Stimulated activated CD8-positive, alpha-beta memory T cell treated with anti-CD3 and anti-CD28 coated beads, Interleukin-12 subunit alpha, Interleukin-12 subunit beta, amount 100 ng/mL, for 1 hour (primary cell): ENCODE measurements around the gene TLR6.
"Not testable (repeated sequence)": the region's sequence is repeated elsewhere in the genome, so short reads cannot be mapped to it uniquely, and the experiment has no call there.

Experiments used
- DNase-seq: peaks from one replicate; pipeline ENCODE4 v3.0.0-alpha.2; 2020; ENCODE audit warnings: low read depth

TLR6 gene

DNA sequence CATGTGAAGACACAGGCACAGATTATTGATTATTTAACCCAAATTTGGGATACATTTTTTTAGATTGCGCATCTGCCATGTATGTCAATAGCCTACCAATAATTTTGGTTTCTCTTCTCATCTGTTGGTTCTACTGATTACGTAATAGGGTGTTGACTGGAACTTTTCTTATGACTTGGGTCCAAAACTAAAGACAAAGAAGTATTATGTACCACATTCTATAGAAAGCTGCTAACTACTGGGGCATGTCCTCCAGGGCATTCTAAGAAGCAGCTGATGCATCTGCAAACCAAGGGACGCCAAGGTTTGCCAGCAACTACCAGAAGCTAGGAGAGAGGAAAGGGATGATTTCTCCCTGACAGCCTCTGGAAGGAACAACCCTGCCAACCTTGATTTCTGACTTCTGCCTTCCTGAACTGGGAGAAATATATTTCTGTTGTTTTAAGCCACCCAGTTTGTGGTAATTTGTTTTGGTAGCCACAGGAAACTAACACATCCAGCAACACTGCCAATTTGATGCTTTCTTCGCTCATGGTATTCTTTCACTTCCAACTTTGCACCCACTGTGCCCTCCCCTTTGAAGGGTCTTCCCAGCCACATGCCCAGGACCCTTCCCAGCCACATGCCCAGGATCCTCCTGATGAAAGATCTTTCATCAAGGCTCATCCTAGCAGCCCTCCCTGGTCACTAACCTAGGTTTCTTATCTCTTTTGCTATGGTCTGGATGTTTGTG, 36.1 kb downstream of the TLR6 start:
- DNase-seq: no peak

DNA sequence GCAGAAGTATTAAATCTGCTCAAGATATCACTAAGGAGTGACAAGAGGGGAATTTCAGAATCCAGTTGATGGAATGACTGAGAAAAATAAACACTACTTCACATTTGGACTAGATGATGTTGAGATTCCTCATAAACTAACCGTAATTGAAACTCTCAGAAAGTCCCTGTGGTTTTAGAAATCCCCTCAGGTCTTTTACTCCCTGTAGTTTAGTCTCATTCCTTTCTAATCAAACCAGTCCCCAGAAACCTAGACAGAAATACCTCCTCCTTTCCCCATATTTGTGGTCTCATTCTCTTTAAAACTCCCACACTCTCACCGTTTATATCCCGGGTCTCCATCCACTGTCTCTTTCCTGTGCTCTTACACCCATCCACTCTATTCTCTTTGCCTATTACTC, 37.0 kb downstream of the TLR6 start:
- DNase-seq: no peak

DNA sequence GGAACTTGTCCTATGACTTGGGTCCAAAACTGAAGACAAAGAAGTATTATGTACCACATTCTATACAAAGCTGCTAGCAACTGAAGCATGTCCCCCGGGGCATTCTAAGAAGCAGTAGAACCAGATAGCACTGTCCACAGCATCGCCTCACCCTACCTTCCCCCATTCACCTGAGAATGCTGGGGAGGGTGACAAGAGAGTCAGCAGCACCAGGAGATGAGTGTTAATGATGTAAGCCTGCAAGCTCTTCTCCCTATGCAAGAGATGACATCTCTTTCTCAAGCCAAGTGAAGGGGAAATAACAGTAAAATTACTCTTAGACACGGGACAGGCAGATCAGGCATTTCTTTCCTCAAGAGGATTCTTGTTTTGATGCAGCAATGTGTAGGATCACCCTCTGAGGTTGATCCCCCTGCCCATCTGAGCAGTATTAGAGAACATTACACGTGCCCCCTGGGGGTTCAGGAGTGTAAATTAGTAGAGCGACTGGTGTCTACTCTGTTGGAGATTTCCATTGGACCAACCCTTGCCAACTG, 38.1 kb downstream of the TLR6 start:
- DNase-seq: no peak

DNA sequence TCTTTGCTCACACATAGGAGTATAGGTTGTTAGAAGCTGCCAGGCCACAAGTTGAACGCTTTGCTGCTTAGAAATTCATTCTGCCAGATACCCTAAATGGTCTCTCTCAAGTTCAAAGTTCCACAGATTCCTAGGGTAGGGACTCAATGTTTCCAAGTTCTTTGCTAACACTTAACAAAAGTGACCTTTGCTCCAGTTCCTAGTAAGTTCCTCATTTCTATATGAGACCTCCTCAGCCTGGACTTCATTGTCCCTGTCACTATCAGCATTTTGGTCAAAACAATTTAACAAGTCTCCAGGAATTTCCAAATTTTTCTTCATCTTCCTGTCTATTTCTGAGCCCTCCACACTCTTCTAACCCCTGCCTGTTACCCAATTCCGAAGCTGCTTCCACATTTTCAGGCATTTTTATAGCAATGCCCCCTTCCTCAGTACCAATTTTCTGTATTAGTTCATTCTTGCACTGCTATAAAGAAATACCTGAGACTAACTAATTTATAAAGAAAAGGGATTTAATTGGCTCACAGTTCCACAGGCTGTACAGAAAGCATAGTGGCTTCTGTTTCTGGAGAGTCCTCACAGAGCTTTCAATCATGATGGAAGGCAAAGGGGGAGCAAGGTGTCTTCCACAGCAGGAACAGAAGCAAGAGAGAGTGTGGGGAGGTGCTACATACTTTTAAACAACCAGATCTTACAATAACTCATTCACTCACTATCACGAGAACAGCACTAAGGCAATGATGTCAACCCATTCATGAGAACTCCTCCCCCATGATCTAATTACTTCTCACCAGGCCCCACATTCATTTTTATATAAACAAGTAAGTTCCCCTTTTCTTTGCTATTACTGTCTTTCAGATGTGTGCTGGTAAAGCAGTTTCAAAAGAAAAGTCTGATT, 40.5 kb downstream of the TLR6 start:
- no peak for DNase-seq

DNA sequence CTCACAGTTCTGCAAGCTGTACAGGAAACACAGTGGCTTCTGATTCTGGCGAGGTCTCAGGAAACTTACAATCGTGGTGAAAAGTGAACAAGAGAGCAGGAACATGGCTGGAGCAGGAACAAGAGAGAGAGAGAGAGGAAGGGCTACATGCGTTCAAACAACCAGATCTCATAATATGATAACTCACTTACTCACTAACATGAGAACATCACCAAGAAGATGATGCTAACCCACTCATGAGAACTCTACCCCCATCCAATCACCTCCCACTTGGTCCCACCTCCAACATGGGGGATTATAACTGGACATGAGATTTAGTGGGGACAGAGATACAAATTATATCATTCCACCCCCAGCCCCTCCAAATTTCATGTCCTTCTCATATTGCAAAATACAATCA, 42.2 kb downstream of the TLR6 start:
- DNase-seq: no peak

DNA sequence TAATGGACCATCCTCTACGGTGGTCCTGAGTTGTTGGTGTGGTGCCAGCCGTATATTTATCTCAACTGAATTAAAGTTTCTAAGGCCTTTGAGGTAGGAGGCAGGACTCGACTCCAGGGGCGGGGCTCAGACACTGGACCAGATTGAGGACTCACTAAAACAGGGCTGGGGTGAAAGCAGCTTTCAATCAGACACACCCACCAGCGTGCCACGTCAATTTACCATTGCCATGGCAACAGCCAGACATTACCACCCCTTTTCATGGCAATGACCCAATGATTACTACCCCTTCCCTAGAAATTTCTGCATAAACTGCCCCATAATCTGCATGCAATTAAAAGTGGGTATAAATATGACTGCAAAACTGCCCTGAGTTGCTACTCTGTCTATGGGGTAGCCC, 45.3 kb downstream of the TLR6 start:
- no peak for DNase-seq

DNA sequence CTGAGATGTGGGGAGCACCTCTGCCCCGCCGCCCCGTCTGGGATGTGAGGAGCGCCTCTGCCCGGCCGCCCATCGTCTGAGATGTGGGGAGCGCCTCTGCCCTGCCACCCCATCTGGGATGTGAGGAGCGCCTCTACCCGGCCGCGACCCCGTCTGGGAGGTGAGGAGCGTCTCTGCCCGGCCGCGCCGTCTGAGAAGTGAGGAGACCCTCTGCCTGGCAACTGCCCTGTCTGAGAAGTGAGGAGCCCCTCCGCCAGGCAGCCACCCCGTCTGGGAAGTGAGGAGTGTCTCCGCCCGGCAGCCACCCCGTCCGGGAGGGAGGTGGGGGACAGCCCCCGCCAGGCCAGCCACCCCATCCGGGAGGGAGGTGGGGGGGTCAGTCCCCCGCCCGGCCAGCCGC, 49.2 kb downstream of the TLR6 start:
- not testable (repeated sequence) for DNase-seq

DNA sequence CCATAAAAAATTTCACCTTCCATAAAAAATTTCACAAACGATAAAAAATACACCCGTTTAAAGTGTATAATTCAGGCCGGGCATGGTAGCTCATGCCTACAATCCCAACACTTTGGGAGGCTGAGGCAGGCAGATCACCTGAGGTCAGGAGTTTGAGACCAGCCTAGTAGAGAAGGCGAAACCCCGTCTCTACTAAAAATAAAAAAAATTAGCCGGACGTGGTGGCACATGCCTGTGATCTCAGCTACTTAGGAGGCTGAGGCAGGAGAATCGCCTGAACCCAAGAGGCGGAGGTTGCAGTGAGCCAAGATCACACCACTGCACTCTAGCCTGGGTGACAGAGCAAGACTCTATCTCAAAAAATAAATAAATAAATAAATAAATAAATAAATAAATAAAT, 50.4 kb downstream of the TLR6 start:
- DNase-seq: not testable (repeated sequence)

DNA sequence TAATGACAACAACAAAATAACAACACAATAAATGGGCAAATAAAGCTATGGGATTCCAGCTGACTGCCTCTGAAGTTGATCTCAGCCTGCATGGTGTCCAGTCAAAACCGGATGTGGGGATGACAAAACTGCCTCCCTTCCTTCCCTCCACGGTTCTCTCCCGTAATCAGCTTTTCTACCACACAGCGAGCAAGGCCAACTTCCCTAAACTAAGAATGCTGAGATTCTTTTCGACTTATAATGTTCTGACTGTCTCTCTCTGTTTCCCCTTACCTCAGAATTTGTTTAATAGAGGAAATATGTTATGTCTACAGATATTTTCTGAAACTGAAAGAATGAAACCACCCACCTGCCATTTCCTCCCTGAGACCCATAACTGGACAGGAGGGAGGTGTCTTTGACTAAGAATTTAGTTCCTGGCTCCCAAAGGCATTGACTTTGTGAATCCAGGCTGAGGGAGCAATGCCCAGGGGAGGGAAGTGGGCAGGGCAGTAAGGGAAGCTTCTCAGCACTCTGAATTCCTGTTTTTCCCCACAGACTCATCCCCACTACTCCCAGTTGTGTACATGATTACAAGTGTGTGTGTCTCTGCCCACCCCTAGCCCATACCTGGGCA, 51.0 kb downstream of the TLR6 start:
- no peak for DNase-seq

DNA sequence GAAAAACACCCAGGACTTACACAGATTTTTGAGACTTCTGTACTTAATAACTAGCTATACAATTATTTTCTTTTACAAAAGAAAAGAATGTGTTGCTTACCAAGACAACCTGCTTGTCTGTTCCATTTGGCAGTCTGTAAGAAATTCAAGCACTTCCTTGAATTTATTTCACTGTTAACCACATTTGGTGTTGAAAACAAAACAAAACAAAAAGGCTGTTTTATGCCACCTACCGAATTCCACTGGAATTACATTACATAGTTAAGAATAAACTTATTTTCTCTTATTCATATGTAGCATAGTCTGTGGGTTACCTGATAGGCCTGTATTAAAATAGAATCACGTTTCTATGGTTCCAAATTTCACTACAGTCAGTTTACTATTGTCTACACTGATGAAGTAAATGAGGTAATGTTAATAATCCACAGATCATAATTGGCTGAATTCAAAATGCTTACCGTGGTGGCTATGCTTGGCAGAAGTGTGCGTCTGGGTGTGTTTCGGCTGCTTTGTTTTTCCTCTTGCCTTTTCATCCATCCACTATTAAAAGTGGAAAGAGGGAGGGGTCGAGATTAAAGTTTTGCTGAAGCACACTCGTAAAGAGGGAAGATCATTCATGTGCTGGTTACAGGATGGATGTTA, 51.8 kb downstream of the TLR6 start, which contains the start of gene TLR1:
TSS of gene TLR1 (minus strand) at position 138 of the 642 bp plus-strand sequence. CDS start 5,960 bp downstream, outside the sequence.
- DNase-seq: no peak

DNA sequence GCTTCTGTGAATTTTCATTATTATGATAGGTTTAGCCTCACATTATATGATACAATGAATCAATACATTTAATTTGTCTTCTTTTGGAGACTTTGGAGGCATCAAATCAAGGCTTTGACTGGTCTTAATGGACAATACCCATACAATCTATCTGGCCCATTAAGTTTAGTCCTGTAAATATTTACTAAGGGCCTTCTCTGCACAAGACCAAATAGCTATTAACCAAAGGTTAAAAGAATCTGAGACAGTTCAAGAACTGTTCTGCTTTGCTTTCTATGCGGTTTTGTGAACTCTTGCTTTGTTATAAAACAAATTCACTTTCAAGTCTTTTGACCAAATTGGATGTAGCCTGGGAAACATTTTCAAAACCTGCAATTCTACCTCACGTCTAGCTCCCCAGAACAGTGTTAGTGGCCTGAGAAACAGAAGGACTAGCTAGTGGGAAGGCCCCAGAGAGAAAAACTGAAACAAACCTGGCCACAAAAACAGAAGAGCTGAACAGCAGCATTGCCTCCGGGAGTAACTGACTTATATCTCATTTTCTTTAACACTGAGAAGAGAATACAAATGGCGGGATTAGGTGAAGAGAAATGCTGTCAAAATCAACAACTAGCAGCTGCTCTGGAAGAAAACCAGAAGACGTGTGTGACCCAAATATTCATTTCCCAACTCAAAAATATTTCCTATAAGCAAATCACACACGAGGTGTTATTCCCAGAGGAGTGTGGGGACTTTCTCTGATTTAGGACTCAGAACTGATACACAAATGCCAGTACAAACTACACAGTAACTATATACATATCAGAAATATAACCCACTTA, 52.6 kb downstream of the TLR6 start:
- DNase-seq: no peak

DNA sequence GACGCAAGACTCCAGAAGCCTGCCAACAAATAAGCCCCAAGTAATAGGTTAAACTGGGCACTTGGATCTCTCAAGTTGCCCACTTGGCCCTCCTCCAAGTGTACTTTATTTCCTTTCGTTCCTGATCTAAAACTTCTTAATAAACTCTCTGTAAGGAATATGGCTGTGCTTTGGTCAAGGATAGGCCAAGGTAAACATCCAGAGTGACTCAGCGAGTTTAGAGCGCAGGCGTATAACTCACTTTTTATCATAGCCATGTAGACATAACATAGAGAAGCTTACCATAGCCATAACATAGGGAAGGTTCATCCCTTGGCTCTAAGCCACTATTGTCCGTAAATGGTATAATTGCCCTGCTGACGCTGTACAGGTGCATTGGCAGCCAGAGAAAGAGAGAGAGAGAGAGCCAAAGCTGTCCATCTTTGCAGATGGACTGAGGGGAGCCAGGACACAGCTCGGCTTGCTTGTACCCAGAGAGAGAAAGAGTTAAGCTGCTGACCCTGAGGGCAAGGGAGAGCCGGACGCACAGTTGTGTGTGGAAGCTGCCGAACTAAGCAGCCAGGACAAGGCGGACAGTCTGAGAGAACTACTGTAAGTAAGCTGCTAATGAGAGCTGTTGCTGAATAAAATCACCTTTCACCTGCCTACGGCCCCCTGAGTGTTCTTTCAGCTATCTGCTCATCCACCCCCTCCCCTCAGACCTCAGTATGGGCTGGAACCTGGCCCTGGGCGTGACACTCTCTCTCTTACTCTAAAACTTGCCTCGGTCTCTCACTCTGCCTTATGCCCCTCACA, 53.9 kb downstream of the TLR6 start:
- no peak for DNase-seq

DNA sequence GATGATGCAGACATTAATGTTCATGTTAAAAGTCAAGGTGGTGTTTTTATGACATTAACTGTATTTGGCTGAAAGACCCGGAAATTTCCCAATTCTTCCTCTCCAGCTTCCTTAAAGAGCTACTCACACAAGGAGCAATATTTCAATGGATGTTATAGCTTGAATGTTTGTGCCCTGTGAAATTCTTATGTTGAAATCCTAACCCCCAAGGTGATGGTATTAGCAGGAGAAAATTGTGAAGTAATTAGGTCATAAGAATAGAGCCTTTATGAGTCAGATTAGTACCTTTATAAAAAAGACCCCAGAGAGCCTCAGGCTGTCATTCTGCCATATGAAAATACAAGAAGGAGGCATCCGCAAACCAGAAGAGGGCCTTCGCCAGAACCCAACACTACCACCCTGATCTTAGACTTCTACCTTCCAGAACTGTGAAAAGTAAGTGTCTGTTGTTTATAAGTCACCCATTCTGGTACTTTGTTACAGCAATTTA, 55.6 kb downstream of the TLR6 start:
- DNase-seq: no peak

DNA sequence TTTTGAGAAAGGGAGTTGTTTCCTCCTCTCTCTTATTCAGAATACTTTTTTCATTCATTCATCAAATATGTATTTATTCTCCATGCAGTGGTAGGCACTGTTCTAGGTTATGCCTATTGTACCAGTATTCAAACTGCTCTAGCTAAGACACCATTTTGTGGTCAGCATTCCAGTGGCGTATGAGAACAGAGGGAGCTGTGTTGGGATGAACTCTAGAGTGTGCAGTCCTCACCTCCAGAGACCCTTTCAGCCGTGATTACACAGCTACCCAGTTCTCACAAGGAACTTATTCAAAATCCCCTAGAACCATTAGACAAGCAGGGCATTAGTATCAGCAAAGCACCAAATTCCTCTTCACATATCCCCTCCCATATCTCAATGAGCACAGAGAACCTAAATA, 56.3 kb downstream of the TLR6 start:
- DNase-seq: no peak

DNA sequence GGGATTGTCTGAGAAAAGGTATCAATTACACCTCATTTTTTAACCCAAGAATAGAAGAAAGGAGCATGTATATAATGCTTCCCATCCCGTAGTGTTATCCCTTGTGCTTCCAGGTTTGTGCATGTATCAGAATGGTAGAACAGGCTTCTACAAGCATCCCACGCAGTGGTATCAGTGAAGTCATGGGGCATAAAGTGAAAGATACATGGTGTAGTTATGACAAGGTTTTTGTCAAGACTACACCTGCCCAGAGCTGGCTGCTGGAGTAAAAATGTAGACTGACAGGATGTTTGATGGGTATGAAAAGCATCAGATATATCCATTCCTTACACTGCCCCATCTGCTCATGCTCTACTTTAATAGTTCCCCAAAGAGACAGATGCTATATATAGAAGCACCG, 61.5 kb downstream of the TLR6 start:
- DNase-seq: no peak

DNA sequence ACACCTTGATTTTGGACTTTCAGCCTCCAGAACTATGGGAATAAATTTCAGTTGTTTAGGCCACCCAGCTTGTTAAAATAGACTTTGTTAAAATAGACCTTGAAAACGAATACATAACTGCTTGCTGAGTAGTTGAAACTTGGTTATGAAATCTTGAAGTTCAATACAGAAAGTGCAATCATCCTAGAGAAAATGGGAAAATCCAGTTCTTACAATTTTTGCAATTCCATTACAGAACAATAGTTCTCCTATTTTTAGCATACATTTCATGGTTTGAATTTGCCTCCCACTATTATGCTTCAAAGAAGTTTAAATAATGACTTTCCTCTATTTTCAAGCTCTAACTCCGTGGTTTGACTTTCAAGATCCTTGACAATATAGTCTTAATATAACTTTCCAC, 62.6 kb downstream of the TLR6 start:
- DNase-seq: no peak

DNA sequence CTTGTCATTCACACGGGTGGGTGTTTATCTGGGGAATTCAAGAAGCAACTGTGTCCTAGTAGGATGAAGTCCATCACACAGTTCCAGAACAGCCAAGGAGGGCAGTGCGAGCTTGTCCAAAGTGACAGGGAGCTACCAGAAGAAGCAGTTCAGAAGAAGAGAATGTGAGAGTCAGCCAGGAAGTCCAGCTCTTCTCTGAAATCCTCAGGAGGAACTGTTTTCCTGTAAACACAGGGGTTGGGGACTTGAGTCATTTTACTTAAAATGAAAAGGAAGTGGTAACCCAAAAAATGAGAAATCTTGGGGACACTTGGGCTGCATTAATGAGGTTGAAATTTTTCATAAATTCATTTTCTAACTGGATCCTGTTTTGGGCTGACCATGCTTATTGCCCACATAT, 65.6 kb downstream of the TLR6 start:
- DNase-seq: no peak

DNA sequence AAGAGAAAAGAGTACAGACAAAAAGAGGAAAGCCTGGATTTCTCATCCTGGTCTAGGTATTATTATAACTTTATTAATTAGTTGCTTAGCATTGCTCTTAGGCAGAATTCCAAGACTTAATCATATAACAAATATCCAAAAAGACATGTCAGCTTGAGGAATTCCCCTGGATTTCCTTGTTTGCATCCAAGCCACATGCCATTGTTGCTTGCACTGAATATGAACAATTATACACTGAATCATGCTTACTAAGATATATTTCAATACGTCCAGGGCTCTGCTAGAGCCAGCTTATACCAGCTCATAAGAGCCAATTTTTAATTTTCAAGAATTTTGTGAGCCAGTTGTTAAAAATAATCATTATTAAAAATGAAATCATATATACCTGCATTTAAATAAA, 68.3 kb downstream of the TLR6 start:
- DNase-seq: no peak

DNA sequence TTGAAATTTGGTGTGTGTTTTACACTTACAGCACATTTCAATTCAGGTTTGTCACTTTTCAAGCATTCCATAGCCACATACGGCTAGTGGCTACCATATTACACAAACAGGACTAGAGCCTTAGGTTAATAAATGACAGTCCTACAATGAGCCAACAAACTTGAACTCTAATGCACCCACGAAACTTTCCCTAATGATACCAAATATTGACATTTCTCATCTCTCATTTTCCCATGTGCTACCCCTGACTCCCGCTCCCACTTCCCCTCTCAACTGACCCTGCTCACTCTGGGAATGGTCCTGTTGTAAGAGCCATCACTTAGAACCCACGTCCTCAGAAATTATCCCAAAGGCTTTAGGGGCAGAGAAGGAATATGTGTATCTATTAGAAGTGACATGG, 68.9 kb downstream of the TLR6 start:
- DNase-seq: no peak

DNA sequence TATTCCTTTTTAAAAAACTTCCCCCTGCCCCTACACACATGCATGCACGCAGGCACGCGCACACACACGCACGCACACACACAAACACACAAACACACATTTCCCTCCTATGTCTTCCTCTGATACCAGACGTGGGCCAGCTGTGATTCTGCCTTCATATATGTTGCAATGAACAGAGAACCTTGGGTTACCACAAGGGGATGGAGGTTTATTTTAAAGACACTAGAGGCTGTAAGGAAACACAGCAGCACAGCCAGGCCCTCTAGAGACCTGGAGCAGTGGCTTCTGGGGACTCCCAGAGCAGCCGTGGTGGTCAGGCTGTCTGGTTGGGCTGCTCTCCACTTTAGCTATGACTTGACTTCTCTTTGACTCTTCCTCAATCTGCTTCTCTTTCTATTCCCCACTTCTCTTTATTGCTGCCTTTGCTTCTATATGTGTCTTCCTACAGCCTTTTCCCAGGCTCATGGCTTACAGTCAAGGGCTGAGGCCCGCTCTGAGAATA, 70.7 kb downstream of the TLR6 start:
- DNase-seq: no peak
